Eye (tissue), 1 donor: ENCODE measurements around the gene CETN2.
"Not testable (repeated sequence)": the region's sequence is repeated elsewhere in the genome, so short reads cannot be mapped to it uniquely, and the experiment has no call there.

Experiments
- DNase-seq: peaks from one replicate; pipeline ENCODE4 v3.0.0-alpha.2; 2015

CETN2 gene

GRCh38 chrX:152830312-152831305 is at the start of gene CETN2, which contains the start of gene NSDHL:
TSS of gene CETN2 (minus strand) at chrX:152830757. CDS start at chrX:152830710, 47 bp downstream.
TSS of gene NSDHL (plus strand) at chrX:152831063. CDS start at chrX:152846325, 15,262 bp downstream.
- DNase-seq: peak; percentile 95

DNA sequence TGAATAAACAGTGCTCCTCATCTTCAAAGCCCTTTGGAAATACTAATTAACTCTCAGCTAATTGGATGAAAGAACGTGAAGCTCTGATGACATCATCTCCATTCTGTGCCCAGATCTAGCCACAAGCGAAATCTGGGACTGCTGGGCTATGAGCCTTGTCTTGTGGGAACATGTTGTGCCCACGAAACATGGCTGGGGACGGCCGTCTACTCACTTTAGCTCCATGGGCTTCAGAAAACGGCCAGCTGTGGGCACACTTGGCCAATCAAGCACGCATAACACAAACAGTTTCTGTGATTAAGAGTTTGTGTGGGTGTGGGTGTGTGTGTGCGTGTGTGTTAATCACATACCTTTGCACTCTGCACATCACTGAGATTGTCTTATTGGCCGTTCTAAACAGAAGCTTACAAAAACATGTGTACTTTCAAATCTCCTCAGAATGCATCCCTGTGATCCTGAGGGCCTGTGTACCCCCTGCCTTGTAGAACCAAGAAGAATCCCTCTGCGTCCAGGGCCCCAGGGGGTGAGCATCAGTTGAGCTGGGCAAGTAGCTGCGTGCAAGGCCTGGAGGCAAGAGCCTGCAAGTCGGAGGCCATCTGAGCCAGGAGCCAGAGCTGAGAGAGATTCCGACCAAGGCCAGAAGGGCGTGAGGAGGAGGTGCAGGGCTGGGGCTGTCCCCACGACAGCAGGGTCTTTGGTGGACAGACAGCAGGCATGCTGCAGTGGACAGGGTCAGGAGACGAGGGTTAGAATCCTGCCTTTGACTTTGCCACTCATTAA is 48.6 kb upstream of the CETN2 start:
- DNase-seq: no peak

DNA sequence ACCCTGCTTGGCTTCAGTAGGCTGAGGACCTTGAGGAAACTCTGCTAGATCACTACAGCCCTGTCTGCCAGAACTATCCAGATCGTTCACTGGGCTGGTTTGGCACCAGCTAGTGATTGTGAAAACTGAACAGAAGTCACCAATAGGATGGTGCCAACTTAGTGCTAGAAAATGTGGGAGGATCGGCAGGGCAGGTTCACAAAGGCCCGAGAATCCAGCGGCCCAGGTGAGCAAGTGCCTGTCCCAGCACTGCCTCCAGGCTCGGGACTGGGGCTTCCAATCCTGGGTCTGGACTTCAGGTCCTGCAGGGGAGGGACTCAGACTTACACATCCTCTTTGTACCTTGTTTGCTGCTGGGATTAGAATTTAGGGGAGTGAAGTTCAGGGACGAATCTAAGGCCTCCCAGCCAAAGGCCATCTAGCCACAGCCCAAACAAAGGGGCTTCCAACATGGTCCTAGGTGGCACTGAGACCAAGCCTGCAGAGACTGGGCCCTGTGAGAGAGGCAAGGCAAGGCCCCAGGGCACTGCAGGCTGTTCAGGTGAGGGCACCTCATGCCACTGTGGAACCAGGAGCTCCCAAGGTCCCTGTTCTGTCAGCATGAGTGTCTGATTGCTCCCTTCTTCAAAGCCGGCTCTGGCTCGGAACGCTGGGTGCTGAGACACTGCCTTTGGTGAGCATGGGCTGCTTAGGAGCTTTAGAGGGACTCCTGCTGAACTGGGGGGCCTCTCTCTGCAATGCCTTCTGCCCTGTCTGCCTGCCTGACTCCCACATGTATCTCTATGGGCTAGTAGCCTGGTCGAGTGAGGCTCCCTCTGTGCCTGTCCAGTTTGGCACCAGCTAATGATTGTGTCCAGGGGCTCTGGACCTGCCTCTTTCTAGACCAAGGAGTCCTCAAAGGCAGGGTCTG is 46.6 kb upstream of the CETN2 start:
- no peak for DNase-seq

GRCh38 chrX:152873361-152873760 is 42.8 kb upstream of the CETN2 start:
- DNase-seq: no peak

GRCh38 chrX:152872522-152872921 is 42.0 kb upstream of the CETN2 start:
- DNase-seq: no peak

GRCh38 chrX:152871260-152871659 is 40.7 kb upstream of the CETN2 start:
- DNase-seq: no peak

- DNase-seq: no peak
Observed at GRCh38 chrX:152869972-152870371, 39.4 kb upstream of the CETN2 start.

DNA sequence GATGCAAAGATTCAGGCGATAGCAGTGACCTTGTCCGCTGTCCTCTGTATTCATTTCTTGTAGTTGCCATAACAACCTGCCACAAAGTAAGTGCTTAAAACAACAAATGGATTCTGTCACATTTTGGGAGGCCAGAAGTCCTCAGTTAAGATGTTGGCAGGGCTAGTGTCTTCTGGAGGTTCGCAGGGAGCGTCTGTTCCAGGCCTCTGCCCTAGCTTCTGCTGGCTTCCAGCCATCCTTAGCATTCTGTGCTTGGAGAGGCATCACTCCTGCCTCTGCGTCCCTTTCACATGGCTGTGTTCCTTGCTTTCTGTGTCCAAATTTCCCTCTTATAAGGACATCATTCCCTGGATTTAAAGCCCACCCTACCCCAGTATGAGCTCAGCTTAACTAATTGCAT is 35.8 kb upstream of the CETN2 start:
- DNase-seq: no peak

DNA sequence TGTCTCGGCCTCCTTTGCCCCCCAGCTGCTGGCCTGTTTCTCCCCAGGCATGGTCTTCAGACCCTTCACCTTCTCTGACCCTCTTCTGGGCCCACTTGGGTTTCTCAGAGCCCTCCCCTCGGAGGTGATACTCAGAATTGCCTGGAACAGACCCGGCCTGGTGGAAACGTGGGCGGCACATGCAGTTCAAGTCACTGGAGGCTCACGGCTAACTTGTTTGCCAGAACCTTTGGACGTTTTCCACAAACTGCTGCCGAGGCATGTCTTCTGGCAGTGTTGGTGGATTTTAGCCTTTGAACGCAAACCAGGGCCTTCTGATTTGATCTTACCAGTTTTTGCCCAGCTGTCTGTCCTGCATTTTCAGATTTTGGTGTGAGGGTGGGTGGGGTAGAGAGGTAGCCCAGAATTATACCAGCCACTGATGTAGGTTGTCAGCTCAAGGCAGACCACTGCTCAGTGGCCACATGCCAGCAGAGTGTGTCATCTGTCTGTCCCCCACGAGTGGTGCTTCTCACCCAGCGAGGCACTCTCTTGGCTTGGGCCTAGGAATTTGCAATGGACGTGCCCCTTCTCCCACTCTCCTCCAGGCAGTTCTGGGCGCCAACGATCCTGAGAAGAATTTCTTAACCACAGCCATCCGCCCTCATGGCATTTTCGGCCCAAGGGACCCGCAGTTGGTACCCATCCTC is 34.8 kb upstream of the CETN2 start:
- DNase-seq: no peak

DNA sequence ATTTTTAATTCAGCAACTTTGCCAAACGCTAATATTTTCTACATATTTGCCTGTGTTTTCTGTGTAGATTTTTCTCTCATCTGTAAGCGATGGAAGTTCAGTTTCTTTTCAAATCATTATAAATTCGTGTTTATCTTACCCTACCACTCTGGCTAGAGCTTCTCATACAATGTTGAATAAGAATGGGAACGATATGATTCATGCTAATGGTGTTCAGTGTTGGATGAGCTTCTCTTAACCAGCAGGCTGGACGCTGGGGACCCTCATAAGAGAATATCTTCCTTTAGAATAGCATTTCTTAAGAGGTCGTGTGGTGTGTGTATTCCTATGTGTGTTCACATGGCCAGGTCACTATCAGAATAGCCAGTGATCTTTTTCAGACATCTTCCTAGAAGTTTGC is 31.3 kb upstream of the CETN2 start:
- no peak for DNase-seq

DNA sequence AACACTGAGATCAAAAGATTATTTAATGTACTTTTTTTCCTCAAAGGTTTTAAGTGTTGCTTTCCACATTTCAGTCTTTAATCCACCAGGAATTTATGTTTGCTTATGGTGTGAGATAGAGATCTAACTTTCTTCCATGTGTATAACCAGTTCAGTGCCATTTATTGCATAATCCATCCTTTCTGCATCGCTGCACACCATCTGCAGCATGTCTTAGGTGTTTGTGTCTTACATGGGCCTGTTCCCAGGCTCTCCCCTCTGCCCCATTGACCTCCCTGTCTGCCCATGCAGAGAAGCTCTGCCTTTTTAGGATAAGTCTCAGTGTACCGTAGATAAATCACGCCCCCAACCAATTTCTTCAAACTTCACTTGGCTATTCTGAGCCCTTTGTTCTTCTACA is 30.6 kb upstream of the CETN2 start:
- DNase-seq: peak; percentile 27

- no peak for DNase-seq
Observed at GRCh38 chrX:152853986-152854385, 23.4 kb upstream of the CETN2 start.

DNA sequence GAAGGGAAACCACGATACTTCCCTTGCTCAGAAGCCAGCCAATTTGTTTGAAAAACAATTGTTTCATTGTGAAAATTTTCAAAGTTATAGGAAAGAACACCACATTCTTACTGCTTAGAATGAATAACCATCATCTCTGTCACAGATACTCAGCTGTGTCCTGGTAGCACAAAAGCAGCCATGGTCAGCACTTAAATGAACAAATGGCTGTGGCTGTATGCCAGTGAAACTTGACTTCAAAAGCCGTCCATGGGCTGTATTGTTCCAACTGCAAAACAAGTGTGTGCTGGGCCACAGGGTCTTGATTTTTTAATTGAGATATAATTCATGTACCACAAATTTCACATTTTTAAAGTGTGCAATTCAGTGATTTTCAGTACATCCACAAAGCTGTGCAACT is 19.9 kb upstream of the CETN2 start:
- DNase-seq: no peak

- no peak for DNase-seq
Observed at GRCh38 chrX:152847281-152847680, 16.7 kb upstream of the CETN2 start.

DNA sequence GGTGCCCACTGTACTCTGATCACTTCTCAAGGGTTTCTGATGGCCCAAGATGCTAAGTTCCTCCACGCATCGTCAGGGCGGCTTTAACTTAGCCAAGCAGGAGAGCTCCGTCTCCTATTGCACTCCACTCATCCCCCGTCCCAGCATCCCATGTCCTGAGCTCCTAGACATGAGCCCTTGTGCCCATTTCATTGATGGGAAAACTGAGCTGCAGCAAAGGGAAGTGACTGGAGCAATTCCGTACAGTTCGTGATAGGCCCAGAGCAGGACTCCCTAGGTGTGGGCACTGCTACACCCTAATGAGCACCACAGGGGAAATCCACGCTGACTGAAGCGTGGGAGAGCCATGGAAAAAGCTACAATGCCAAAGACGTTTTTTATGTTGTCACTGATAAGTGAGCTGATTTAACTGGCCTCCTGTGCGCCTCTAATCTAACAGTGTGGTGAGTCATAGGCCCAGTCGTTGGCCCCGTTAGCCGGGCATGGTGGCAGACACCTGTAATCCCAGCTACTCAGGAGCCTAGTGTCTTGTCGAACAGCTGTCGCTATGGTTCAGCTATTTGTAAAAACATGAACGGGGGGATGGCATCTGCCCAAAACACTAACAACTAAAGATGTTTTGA is 15.2 kb upstream of the CETN2 start:
- DNase-seq: no peak

DNA sequence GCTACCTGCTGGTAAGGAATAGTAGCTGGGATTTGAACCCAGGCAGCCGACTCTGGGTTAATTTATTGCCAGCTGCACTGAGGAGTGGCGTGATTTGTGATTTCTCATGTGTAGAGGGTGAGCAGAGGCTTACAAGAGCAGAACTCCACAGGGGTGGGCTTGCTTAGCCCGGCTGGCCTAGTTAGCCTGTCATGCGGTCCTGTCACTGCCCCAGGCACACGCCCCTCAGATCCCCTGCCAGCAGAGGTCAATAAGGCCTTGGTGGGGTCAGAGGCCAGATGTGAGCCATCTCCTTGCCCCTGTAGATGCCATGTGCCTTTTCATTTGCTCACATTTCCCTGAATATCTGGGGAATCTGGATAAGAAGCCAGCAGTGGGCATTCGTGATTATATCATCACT is 13.7 kb upstream of the CETN2 start:
- DNase-seq: peak; percentile 3

GRCh38 chrX:152843852-152844251 is 13.3 kb upstream of the CETN2 start:
- DNase-seq: no peak

DNA sequence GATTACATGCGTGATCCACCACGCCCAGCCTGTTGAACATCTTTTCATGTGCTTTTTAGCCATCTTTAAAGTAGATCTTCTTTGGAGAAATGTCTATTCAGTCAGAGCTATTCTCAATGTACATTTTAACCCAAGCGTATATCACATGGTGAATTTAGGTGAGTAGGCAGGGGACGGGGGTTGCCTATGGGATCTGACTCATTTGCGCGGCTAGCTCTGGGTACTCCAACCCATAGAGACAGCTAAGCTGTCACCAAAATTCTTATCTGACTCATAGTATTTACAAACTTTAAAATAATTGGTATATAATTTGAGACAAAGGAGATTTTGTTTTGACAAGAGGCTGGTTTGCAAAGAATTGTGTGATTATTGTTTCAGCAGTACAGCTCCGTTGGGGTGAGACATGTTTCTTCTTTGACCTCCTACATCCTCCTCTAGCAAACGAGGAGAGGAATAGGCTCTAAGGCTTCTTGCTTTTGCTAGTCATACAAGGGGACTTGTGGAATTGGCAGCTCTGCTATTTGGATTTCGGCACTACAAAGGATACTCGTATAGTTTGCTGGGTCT is 12.3 kb upstream of the CETN2 start:
- no peak for DNase-seq

DNA sequence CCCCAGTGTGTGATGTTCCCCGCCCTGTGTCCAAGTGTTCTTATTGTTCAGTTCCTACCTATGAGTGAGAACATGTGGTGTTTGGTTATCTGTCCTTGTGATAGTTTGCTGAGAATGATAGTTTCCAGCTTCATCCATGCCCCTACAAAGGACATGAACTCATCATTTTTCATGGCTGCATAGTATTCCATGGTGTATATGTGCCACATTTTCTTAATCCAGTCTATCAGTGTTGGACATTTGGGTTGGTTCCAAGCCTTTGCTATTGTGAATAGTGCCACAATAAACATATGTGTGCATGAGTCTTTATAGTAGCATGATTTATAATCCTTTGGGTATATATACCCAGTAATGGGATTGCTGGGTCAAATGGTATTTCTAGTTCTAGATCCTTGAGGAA is 4.9 kb upstream of the CETN2 start:
- DNase-seq: not testable (repeated sequence)

DNA sequence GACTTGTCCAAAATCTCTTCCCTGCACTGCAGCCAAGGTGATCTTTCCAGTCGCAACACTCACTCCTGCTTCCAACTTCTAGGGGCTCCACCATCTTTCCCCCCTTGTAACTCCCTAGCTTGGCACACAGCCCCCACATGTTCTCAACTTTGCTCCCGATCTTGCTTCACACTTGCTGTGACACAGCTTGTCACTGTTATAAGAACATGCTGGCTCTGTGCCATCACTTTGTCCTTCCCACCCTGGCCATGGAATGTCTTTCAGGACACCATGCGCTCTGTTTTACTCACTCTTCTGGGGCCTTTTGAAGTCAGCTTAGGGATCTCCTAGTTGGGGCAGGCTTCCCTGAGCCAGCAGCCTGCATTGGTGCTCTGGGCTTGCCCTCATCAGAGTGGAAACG is 2.8 kb upstream of the CETN2 start:
- no peak for DNase-seq

- DNase-seq: no peak
Observed at GRCh38 chrX:152832520-152832919, 2.0 kb upstream of the CETN2 start.
